GM19397 (cell line): ENCODE measurements around the gene CSN3.

Experiments used
- ATAC-seq: cut with Tn5 transposase; IDR thresholded peaks from one replicate; pipeline ENCODE4 v1.9.1; 2021; ENCODE audit warnings: mild to moderate bottlenecking, moderate library complexity; ENCODE audit not compliant: unreplicated experiment

Gene CSN3

DNA sequence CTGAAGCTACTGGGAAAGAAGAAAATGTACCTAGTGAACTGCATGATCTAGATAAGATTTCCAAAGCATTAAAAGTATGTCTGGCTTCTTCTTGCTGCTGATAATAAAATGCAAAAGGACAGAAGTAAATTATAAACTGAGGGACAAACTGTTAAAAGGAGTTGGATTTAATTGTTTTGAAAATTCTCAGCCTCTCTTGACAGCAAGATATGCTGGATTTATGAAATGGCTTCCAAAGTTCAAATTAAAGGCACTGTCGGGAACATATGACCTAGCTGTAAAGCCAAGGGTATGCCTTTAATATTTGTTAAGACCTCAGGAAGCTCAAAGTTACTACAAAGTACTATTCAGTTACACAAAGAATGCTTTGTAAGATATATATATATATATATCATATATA, 46.3 kb downstream of the CSN3 start:
- no peak for ATAC-seq

DNA sequence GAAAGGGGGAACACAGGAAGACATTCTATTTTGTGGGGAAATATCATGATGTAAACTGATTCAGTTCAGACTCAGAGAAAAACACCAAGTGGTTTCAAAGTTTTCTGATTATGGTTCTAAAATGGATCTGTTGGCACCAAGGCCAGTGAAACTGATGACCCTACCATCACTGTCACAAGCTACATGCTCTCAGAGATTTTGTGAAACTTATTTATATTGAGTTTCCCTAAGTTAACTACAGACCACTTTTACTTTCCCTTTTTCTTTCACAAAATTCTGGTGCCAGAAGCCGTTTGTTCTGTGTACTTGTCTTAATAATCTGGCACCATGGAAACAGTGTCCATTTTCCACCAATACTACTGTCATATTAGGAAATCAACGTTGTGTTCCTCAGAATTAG, 48.9 kb downstream of the CSN3 start:
- no peak for ATAC-seq

GRCh38 chr4:70297576-70297975, 55.2 kb downstream of the CSN3 start:
- ATAC-seq, result no peak

GRCh38 chr4:70298051-70298450, 55.7 kb downstream of the CSN3 start:
- no peak for ATAC-seq

- no peak for ATAC-seq
Measured at GRCh38 chr4:70299643-70300042, 57.2 kb downstream of the CSN3 start.

DNA sequence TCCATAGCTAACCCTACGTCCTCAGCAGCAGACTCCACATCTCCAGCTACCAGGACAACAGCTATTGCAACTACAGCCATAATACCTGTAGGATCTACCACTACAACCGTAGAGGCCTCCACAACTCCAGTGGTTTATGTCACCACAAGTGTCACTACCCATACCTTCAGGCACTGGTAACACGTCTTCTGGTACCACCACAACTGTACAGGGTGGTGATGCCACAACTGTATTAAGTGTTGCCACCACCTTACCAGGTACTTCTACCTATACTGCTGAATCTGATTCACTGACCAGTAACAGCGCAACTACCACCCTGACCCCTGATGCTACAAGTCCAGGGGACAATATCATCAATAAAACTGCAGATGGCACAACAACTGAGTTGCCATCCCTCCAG, 57.8 kb downstream of the CSN3 start:
- no peak for ATAC-seq
